ENCODE measurements around the gene TMEM134.

GRCh38 chr11:67463680-67464410 is 5.2 kb downstream of the TMEM134 start:
- TF ChIP-seq POLR2AphosphoS5 (IDR thresholded peaks at IDR 0.05; ENCODE audit: low read depth, low read length) (no peak), POLR2A (IDR thresholded peaks at IDR 0.05; ENCODE audit: low read depth, low read length) (no peak), TAF1 (IDR thresholded peaks at IDR 0.05; ENCODE audit: low read depth, low read length) (no peak), POU2F2 (IDR thresholded peaks at IDR 0.05; ENCODE audit: low read depth, low read length) (no peak), SPI1 (IDR thresholded peaks at IDR 0.05; ENCODE audit: low read depth, low read length) (no peak), PAX5 (IDR thresholded peaks at IDR 0.05; ENCODE audit: insufficient read depth, low read length, severe bottlenecking) (no peak)
